GM23338 (cell line): ENCODE data around the gene SENP6. TPM values are rescaled to one million over a fixed set of nuclear protein-coding genes. Genes with fewer than 3 reads are reported as not detected.

Experiments
- ATAC-seq: fragments of 200-7000 bp; cut with Tn5 transposase; 3 replicates; pipeline ENCODE4 v1.9.1; 2020
- DNase-seq: peaks from one replicate; pipeline ENCODE4 v3.0.0-alpha.2; 2015; ENCODE audit warnings: low spot score
- H2AFZ ChIP-seq: fragments of 200-600 bp; sonication (generic); 2 replicates; pipeline ENCODE4 v1.8.0; 2016; ENCODE audit warnings: antibody characterized with exemption, mild to moderate bottlenecking, moderate library complexity
- H3F3A ChIP-seq: fragments of 200-600 bp; sonication (generic); replicated peaks from 2 replicates; pipeline ENCODE4 v1.8.0; 2017; ENCODE audit warnings: antibody characterized with exemption, mixed run types, low read depth
- H3K27ac ChIP-seq: fragments of 200-600 bp; sonication (generic); 2 replicates; pipeline ENCODE4 v1.6.1; 2016; ENCODE audit warnings: low read depth
- H3K27me3 ChIP-seq: fragments of 200-600 bp; sonication (generic); 2 replicates; pipeline ENCODE4 v1.8.0; 2016; ENCODE audit warnings: mild to moderate bottlenecking, mixed run types, moderate library complexity; ENCODE audit not compliant: insufficient read depth
- H3K36me3 ChIP-seq: fragments of 200-600 bp; sonication (generic); 2 replicates; pipeline ENCODE4 v1.8.0; 2016; ENCODE audit warnings: mild to moderate bottlenecking; ENCODE audit not compliant: insufficient read depth
- H3K4me1 ChIP-seq: fragments of 200-600 bp; sonication (generic); 2 replicates; pipeline ENCODE4 v1.8.0; 2016; ENCODE audit warnings: mild to moderate bottlenecking, moderate library complexity; ENCODE audit not compliant: insufficient read depth
- H3K4me2 ChIP-seq: fragments of 200-600 bp; sonication (generic); 2 replicates; pipeline ENCODE4 v1.7.1; 2017; ENCODE audit warnings: mixed run types
- H3K4me3 ChIP-seq: fragments of 200-600 bp; sonication (generic); 2 replicates; pipeline ENCODE4 v1.6.1; 2016; ENCODE audit warnings: mixed run types
- H3K79me2 ChIP-seq: fragments of 200-600 bp; sonication (generic); replicated peaks from 2 replicates; pipeline ENCODE4 v1.8.0; 2017; ENCODE audit warnings: mild to moderate bottlenecking; ENCODE audit not compliant: insufficient read depth
- H3K9me2 ChIP-seq: fragments of 200-600 bp; sonication (generic); 2 replicates; pipeline ENCODE4 v1.8.0; 2017; ENCODE audit not compliant: insufficient read depth
- H4K20me1 ChIP-seq: fragments of 200-600 bp; sonication (generic); replicated peaks from 2 replicates; pipeline ENCODE4 v1.8.0; 2017; ENCODE audit warnings: mild to moderate bottlenecking; ENCODE audit not compliant: insufficient read depth
- H3K27ac Mint-ChIP-seq: 2 replicates; pipeline ENCODE4 v1.8.0; 2020; ENCODE audit warnings: inconsistent platforms, mild to moderate bottlenecking, moderate library complexity, mixed read lengths
- H3K27me3 Mint-ChIP-seq: 3 replicates; pipeline ENCODE4 v1.8.0; 2022; ENCODE audit warnings: low read depth, mild to moderate bottlenecking, moderate library complexity, mixed read lengths, inconsistent platforms; ENCODE audit not compliant: insufficient read depth, poor library complexity
- H3K36me3 Mint-ChIP-seq: 3 replicates; pipeline ENCODE4 v1.8.0; 2021; ENCODE audit warnings: low read depth, mild to moderate bottlenecking, inconsistent platforms, moderate library complexity, mixed read lengths
- H3K4me1 Mint-ChIP-seq: 3 replicates; pipeline ENCODE4 v1.8.0; 2020; ENCODE audit warnings: mild to moderate bottlenecking, inconsistent platforms, mixed read lengths
- H3K4me3 Mint-ChIP-seq: 3 replicates; pipeline ENCODE4 v1.8.0; 2021; ENCODE audit warnings: moderate library complexity, mild to moderate bottlenecking, inconsistent platforms, mixed read lengths
- H3K9me3 Mint-ChIP-seq: 3 replicates; pipeline ENCODE4 v1.8.0; 2020; ENCODE audit warnings: moderate library complexity, mild to moderate bottlenecking, inconsistent platforms, mixed read lengths
- CREB1 ChIP-seq: fragments of 250-450 bp; sonication (Bioruptor Pico); IDR thresholded peaks from 2 replicates; pipeline ENCODE4 v1.5.0; 2020; ENCODE audit warnings: low read depth, mild to moderate bottlenecking, moderate library complexity
- CTCF ChIP-seq, 2 experiments: fragments of 200-600 bp in 1 of 2; sonication (generic) in 1 of 2; conservative IDR thresholded peaks; 2 replicates each; pipeline versions ENCODE4 v1.5.1 to v1.6.1; 2016 to 2017; ENCODE audit warnings: antibody characterized with exemption in 2 of 2, low read depth in 2 of 2, mild to moderate bottlenecking in 2 of 2, moderate library complexity in 1 of 2
- EZH2 ChIP-seq: fragments of 200-600 bp; sonication (generic); IDR thresholded peaks from one replicate; pipeline ENCODE4 v1.8.0; 2017; ENCODE audit warnings: antibody characterized with exemption, mild to moderate bottlenecking, low read depth; ENCODE audit not compliant: unreplicated experiment
- EZH2phosphoT487 ChIP-seq: fragments of 200-600 bp; sonication (generic); IDR thresholded peaks from one replicate; pipeline ENCODE4 v1.8.1; 2018; ENCODE audit warnings: antibody characterized with exemption; ENCODE audit not compliant: unreplicated experiment
- JUNB ChIP-seq: IDR thresholded peaks from one replicate; pipeline ENCODE4 v1.6.1; 2016; ENCODE audit warnings: antibody characterized with exemption; ENCODE audit not compliant: unreplicated experiment
- NANOG ChIP-seq: IDR thresholded peaks from 2 replicates; pipeline ENCODE4 v1.6.1; 2016; ENCODE audit warnings: antibody characterized with exemption, borderline replicate concordance
- POLR2AphosphoS5 ChIP-seq: IDR thresholded peaks from 2 replicates; pipeline ENCODE4 v1.6.1; 2016; ENCODE audit warnings: antibody characterized with exemption, low read depth
- REST ChIP-seq: IDR thresholded peaks from one replicate; pipeline ENCODE4 v1.6.1; 2018; ENCODE audit warnings: antibody characterized with exemption; ENCODE audit not compliant: unreplicated experiment
- STAT1 ChIP-seq: IDR thresholded peaks from one replicate; pipeline ENCODE4 v1.6.1; 2016; ENCODE audit warnings: antibody characterized with exemption; ENCODE audit not compliant: unreplicated experiment
- ZNF114 ChIP-seq: fragments of 250-450 bp; sonication (Bioruptor Pico); IDR thresholded peaks from 2 replicates; pipeline ENCODE4 v1.5.0; 2020; ENCODE audit warnings: mild to moderate bottlenecking, moderate library complexity
- polyA plus RNA-seq: library from polyadenylated mRNA; unstranded; fragments of >200 nt; fragmentation: Nextera tagmentation; extraction: Ambion mirVana; gene quantifications from 2 replicates; pipeline ENCODE4 v1.2.1, GENCODE V29; 2016
- total RNA-seq: library from RNA; depleted of rRNA; stranded (reverse); fragments of >200 nt; shearing (Covaris generic); gene quantifications from 2 replicates; pipeline ENCODE4 v1.2.3, GENCODE V29; 2014
- TF ChIP-seq, protein P1 (sequence below): fragments of 250-450 bp; sonication (Bioruptor Pico); IDR thresholded peaks from 2 replicates; pipeline ENCODE4 v1.5.0; 2020; ENCODE audit warnings: mild to moderate bottlenecking, moderate library complexity

The SENP6 gene
- total and polyA plus RNA-seq, 2 experiments from 2014 or later = 66.6 to 114 TPM

DNA sequence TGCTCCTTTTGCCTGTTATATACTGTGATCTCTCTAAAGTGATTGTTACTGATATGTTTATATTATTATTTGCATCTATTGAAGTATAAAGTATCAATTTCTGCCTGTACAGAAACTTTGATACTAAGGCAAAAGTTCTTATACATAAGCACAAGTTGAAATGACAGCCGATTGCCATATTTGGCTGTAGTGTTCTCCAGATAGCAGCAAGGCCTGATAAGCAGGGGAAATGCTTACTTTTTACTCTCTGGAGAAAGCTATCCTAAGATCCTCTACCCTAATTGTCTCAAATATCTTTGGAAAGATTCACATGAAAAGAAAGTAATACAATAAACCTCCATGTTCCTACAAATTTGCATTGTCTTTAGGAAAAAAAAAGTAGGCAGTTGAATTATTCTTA, 31.4 kb downstream of the SENP6 start:
- no peak for TF ChIP-seq EZH2phosphoT487
- Histone ChIP-seq H3K27me3 (no peaks in the 10 kb centered on the region), H3K79me2 (peaks cover 33% of the 10 kb centered on the region), H2AFZ (no peak overlapping the region), H4K20me1 (no peaks in the 10 kb centered on the region), H3K36me3 (peaks cover 23% of the 10 kb centered on the region; the same call in 1 of the 2 replicates), H3K4me2 (no peak overlapping the region), H3F3A (no peaks in the 10 kb centered on the region), H3K4me1 (peaks cover 4% of the 10 kb centered on the region; the same call in 1 of the 2 replicates), H3K27ac (no peak overlapping the region), H3K4me3 (no peak overlapping the region), H3K9me2 (no peaks in the 10 kb centered on the region)
- DNase-seq = no peak
- H3K4me3 Mint-ChIP-seq = no peak overlapping the region
- H3K36me3 Mint-ChIP-seq = peaks cover 32% of the 10 kb centered on the region; the same call in 2 of the 3 replicates
- H3K9me3 Mint-ChIP-seq = no peaks in the 10 kb centered on the region
- H3K27me3 Mint-ChIP-seq = no peaks in the 10 kb centered on the region
- H3K27ac Mint-ChIP-seq = no peak overlapping the region
- ATAC-seq = no peak
- H3K4me1 Mint-ChIP-seq = peaks cover 6% of the 10 kb centered on the region; the same call in 2 of the 3 replicates

DNA sequence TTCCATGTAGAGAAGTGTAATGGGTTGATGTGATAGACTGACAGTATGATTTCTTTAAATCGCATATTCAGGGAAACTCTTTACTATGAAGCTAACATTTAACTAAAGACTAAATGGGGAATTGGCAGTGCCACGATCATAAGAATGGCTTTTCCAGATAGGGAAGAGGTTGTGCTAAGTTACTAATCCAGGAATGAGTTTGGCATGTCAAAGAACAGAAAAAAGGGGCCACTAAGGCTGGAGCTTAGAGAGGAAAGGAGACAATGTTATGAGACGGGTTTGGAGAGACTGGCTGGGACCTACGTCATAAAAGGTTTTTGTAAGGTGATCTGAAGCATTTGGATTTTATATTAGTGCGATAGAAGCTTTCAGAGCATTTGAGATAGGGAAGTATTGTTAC, 40.6 kb downstream of the SENP6 start:
- Mint-ChIP-seq H3K36me3 (peaks cover 44% of the 10 kb centered on the region), H3K4me3 (no peak overlapping the region), H3K27ac (0 out of 2 replicates have a peak overlapping the region, but pooled peaks have one; percentile 6)
- TF ChIP-seq CTCF (conservative IDR thresholded peaks at IDR 0.05; ENCODE audit: low read depth in 2 of 2) (no peak), ZNF114 (no peak), NANOG (no peak), POLR2AphosphoS5 (no peak), EZH2 (no peak), STAT1 (no peak), JUNB (no peak), CREB1 (CRISPR knock-in tag) (no peak), REST (no peak)
- TF ChIP-seq, protein P1, sequence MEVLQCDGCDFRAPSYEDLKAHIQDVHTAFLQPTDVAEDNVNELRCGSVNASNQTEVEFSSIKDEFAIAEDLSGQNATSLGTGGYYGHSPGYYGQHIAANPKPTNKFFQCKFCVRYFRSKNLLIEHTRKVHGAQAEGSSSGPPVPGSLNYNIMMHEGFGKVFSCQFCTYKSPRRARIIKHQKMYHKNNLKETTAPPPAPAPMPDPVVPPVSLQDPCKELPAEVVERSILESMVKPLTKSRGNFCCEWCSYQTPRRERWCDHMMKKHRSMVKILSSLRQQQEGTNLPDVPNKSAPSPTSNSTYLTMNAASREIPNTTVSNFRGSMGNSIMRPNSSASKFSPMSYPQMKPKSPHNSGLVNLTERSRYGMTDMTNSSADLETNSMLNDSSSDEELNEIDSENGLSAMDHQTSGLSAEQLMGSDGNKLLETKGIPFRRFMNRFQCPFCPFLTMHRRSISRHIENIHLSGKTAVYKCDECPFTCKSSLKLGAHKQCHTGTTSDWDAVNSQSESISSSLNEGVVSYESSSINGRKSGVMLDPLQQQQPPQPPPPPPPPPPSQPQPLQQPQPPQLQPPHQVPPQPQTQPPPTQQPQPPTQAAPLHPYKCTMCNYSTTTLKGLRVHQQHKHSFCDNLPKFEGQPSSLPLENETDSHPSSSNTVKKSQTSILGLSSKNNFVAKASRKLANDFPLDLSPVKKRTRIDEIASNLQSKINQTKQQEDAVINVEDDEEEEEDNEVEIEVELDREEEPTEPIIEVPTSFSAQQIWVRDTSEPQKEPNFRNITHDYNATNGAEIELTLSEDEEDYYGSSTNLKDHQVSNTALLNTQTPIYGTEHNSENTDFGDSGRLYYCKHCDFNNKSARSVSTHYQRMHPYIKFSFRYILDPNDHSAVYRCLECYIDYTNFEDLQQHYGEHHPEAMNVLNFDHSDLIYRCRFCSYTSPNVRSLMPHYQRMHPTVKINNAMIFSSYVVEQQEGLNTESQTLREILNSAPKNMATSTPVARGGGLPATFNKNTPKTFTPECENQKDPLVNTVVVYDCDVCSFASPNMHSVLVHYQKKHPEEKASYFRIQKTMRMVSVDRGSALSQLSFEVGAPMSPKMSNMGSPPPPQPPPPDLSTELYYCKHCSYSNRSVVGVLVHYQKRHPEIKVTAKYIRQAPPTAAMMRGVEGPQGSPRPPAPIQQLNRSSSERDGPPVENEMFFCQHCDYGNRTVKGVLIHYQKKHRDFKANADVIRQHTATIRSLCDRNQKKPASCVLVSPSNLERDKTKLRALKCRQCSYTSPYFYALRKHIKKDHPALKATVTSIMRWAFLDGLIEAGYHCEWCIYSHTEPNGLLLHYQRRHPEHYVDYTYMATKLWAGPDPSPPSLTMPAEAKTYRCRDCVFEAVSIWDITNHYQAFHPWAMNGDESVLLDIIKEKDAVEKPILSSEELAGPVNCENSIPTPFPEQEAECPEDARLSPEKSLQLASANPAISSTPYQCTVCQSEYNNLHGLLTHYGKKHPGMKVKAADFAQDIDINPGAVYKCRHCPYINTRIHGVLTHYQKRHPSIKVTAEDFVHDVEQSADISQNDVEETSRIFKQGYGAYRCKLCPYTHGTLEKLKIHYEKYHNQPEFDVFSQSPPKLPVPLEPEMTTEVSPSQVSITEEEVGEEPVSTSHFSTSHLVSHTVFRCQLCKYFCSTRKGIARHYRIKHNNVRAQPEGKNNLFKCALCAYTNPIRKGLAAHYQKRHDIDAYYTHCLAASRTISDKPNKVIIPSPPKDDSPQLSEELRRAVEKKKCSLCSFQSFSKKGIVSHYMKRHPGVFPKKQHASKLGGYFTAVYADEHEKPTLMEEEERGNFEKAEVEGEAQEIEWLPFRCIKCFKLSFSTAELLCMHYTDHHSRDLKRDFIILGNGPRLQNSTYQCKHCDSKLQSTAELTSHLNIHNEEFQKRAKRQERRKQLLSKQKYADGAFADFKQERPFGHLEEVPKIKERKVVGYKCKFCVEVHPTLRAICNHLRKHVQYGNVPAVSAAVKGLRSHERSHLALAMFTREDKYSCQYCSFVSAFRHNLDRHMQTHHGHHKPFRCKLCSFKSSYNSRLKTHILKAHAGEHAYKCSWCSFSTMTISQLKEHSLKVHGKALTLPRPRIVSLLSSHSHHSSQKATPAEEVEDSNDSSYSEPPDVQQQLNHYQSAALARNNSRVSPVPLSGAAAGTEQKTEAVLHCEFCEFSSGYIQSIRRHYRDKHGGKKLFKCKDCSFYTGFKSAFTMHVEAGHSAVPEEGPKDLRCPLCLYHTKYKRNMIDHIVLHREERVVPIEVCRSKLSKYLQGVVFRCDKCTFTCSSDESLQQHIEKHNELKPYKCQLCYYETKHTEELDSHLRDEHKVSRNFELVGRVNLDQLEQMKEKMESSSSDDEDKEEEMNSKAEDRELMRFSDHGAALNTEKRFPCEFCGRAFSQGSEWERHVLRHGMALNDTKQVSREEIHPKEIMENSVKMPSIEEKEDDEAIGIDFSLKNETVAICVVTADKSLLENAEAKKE (CRISPR knock-in tag) = no peak

More for the DNA sequence above, 40.6 kb downstream of the SENP6 start:
- Histone ChIP-seq H3K27me3 (no peaks in the 10 kb centered on the region), H3K4me3 (no peak overlapping the region), H3K36me3 (no peaks in the 10 kb centered on the region; the same call in 1 of the 2 replicates), H4K20me1 (peaks cover 3% of the 10 kb centered on the region; the same call in 1 of the 2 replicates), H3K4me1 (no peaks in the 10 kb centered on the region), H2AFZ (no peak overlapping the region), H3K4me2 (no peak overlapping the region), H3K79me2 (0 out of 2 replicates have a peak, but pooled peaks cover 6% of the 10 kb centered on the region), H3K9me2 (no peaks in the 10 kb centered on the region), H3K27ac (peak overlapping the region; percentile 18; the same call in 1 of the 2 replicates), H3F3A (no peaks in the 10 kb centered on the region)
- Mint-ChIP-seq H3K27me3 (peaks cover 2% of the 10 kb centered on the region), H3K4me1 (no peaks in the 10 kb centered on the region), H3K9me3 (no peaks in the 10 kb centered on the region)
- ATAC-seq (no peak), DNase-seq (no peak)
